GM18861 (cell line): ENCODE results near the gene TRPM2.

Experiments used
- ATAC-seq: cut with Tn5 transposase; IDR thresholded peaks from one replicate; pipeline ENCODE4 v1.9.1; 2021; ENCODE audit not compliant: unreplicated experiment

Gene TRPM2

GRCh38 chr21:44424608-44425306 lies 71.3 kb downstream of the TRPM2 start:
- ATAC-seq, result no peak

GRCh38 chr21:44425307-44425894 lies 72.0 kb downstream of the TRPM2 start:
- no peak for ATAC-seq

- ATAC-seq, result no peak
Observed at GRCh38 chr21:44425895-44426662, 72.7 kb downstream of the TRPM2 start.

- ATAC-seq, result no peak
Observed at GRCh38 chr21:44426663-44427191, 73.3 kb downstream of the TRPM2 start.

- ATAC-seq, result no peak
Observed at GRCh38 chr21:44427241-44428120, 74.1 kb downstream of the TRPM2 start.

- no peak for ATAC-seq
Observed at GRCh38 chr21:44428281-44428960, 75.0 kb downstream of the TRPM2 start.

- ATAC-seq, result no peak
Observed at GRCh38 chr21:44429894-44430293, 76.5 kb downstream of the TRPM2 start.

GRCh38 chr21:44431300-44431699 lies 77.9 kb downstream of the TRPM2 start:
- no peak for ATAC-seq

GRCh38 chr21:44432841-44433790 lies 79.7 kb downstream of the TRPM2 start:
- no peak for ATAC-seq

GRCh38 chr21:44433791-44434567 lies 80.6 kb downstream of the TRPM2 start:
- no peak for ATAC-seq

- no peak for ATAC-seq
Observed at GRCh38 chr21:44434568-44434925, 81.1 kb downstream of the TRPM2 start.

GRCh38 chr21:44434936-44435635 lies 81.7 kb downstream of the TRPM2 start:
- ATAC-seq, result no peak

GRCh38 chr21:44436111-44436611 lies 82.7 kb downstream of the TRPM2 start:
- ATAC-seq, result no peak

- no peak for ATAC-seq
Observed at GRCh38 chr21:44436958-44437357, 83.5 kb downstream of the TRPM2 start.

- no peak for ATAC-seq
Observed at GRCh38 chr21:44437371-44437695, 83.9 kb downstream of the TRPM2 start.

- ATAC-seq, result no peak
Observed at GRCh38 chr21:44437696-44438431, 84.4 kb downstream of the TRPM2 start.

- no peak for ATAC-seq
Observed at GRCh38 chr21:44438531-44439210, 85.2 kb downstream of the TRPM2 start.
